NCI-H446 treated with DMSO at 0.1 percent for 48 hours (cell line): ENCODE data around the gene MAT2B.

Experiments
- DNase-seq: peaks from one replicate; lab custom pipeline; 2025; lab: John Stamatoyannopoulos, UW

The MAT2B gene

GRCh38 chr5:163505368-163506094 lies at the start of gene MAT2B:
TSS of gene MAT2B (plus strand) at chr5:163505619. CDS start at chr5:163505687, 68 bp downstream.
- DNase-seq, result peak; percentile 84

GRCh38 chr5:163456029-163456589 lies 49.3 kb upstream of the MAT2B start:
- DNase-seq, result no peak

GRCh38 chr5:163456840-163457239 lies 48.6 kb upstream of the MAT2B start:
- no peak for DNase-seq

GRCh38 chr5:163458778-163459385 lies 46.5 kb upstream of the MAT2B start:
- no peak for DNase-seq

GRCh38 chr5:163459462-163459818 lies 46.0 kb upstream of the MAT2B start:
- DNase-seq, result no peak

GRCh38 chr5:163459819-163460561 lies 45.4 kb upstream of the MAT2B start, which contains the start of gene NUDCD2:
TSS of gene NUDCD2 (minus strand) at chr5:163460102. CDS start at chr5:163460050, 52 bp downstream.
- DNase-seq, result peak; percentile 98

- no peak for DNase-seq
Measured at GRCh38 chr5:163460562-163461171, 44.8 kb upstream of the MAT2B start, which contains the start of gene HMMR. TSS of gene HMMR (plus strand) at chr5:163460632. CDS start at chr5:163460693, 61 bp downstream.

- no peak for DNase-seq
Measured at GRCh38 chr5:163463063-163463435, 42.4 kb upstream of the MAT2B start.

GRCh38 chr5:163467682-163468081 lies 37.7 kb upstream of the MAT2B start:
- no peak for DNase-seq

GRCh38 chr5:163473635-163474243 lies 31.7 kb upstream of the MAT2B start:
- no peak for DNase-seq

- DNase-seq, result no peak
Measured at GRCh38 chr5:163475411-163475810, 30.0 kb upstream of the MAT2B start.

- no peak for DNase-seq
Measured at GRCh38 chr5:163478126-163478981, 27.1 kb upstream of the MAT2B start.

- no peak for DNase-seq
Measured at GRCh38 chr5:163478982-163479271, 26.5 kb upstream of the MAT2B start.

GRCh38 chr5:163489055-163489744 lies 16.2 kb upstream of the MAT2B start:
- no peak for DNase-seq

GRCh38 chr5:163489745-163490075 lies 15.7 kb upstream of the MAT2B start:
- no peak for DNase-seq

GRCh38 chr5:163496286-163496685 lies 9.1 kb upstream of the MAT2B start:
- no peak for DNase-seq

- no peak for DNase-seq
Measured at GRCh38 chr5:163497315-163497714, 8.1 kb upstream of the MAT2B start.

GRCh38 chr5:163498886-163499285 lies 6.5 kb upstream of the MAT2B start:
- DNase-seq, result no peak

- no peak for DNase-seq
Measured at GRCh38 chr5:163502521-163502920, 2.9 kb upstream of the MAT2B start.
